Activated CD8-positive, alpha-beta T cell treated with anti-CD3 and anti-CD28 coated beads for 36 hours (primary cell): Measurements from ENCODE around the gene RECQL5. TPM values are rescaled to one million over a fixed set of nuclear protein-coding genes. Genes with fewer than 3 reads are reported as not detected.

ENCODE experiments used
- ATAC-seq: fragments of 200-7000 bp; cut with Tn5 transposase; one replicate; pipeline ENCODE4 v1.10.0; 2021; ENCODE audit warnings: mild to moderate bottlenecking, moderate library complexity
- CTCF ChIA-PET: fragments of 350-600 bp; sonication (Branson Sonifier 250); formaldehyde crosslinking; loops from one replicate; lab custom pipeline; 2021; ENCODE audit warnings: antibody characterized with exemption; lab: Charles Lee
- POLR2A ChIA-PET: fragments of 350-600 bp; sonication (Branson Sonifier 250); formaldehyde crosslinking; loops from one replicate; lab custom pipeline; 2021; ENCODE audit warnings: antibody characterized with exemption; lab: Charles Lee
- DNase-seq: peaks from one replicate; pipeline ENCODE4 v3.0.0-alpha.2; 2020
- H3K27ac Mint-ChIP-seq: one replicate; pipeline ENCODE4 v1.8.0; 2021; ENCODE audit warnings: mild to moderate bottlenecking, mixed read lengths
- H3K27me3 Mint-ChIP-seq: one replicate; pipeline ENCODE4 v1.8.0; 2021; ENCODE audit warnings: mixed read lengths
- H3K36me3 Mint-ChIP-seq: one replicate; pipeline ENCODE4 v1.8.0; 2021; ENCODE audit warnings: low read depth, mixed read lengths
- H3K4me1 Mint-ChIP-seq: one replicate; pipeline ENCODE4 v1.8.0; 2021; ENCODE audit warnings: low read depth, mixed read lengths
- H3K4me3 Mint-ChIP-seq: one replicate; pipeline ENCODE4 v1.8.0; 2021; ENCODE audit warnings: mild to moderate bottlenecking, moderate library complexity, mixed read lengths
- H3K9me3 Mint-ChIP-seq: one replicate; pipeline ENCODE4 v1.8.0; 2021; ENCODE audit warnings: mixed read lengths
- CTCF ChIP-seq: fragments of 200-600 bp; IDR thresholded peaks from one replicate; pipeline ENCODE4 v1.8.0; 2022; ENCODE audit warnings: antibody characterized with exemption, mild to moderate bottlenecking
- intact Hi-C: fragments of 100-400 bp; cut with micrococcal nuclease; formaldehyde crosslinking; loops from one replicate; pipeline ENCODE4 v1.10.0; 2022
- total RNA-seq, 2 experiments: library from RNA; stranded (reverse); gene quantifications; one replicate each; pipeline ENCODE4 v1.2.3, GENCODE V29; 2021

Gene RECQL5
- total RNA-seq, 2 experiments from 2014 or later: 33.3 to 34.2 TPM

GRCh38 chr17:75683583-75683982 is 16.6 kb upstream of the RECQL5 start:
- ChIA-PET POLR2A (interaction anchor here (0.7 to 1.5 kb wide), 4 partner anchors 10 to 29 kb away, joined by 3 read pairs; partner anchors contain the start of genes RECQL5 and SAP30BP), CTCF (interaction anchor here (1.2 to 25.7 kb wide), 7 partner anchors 8 to 70 kb away, joined by 4 to 347 read pairs (median 4); no protein-coding TSS in a partner anchor)
- peaks cover 44% of the 10 kb centered on the region for H3K4me1 Mint-ChIP-seq
- ATAC-seq (peak; percentile 59), DNase-seq (peak; percentile 21)
- no peak overlapping the region for H3K4me3 Mint-ChIP-seq
- intact Hi-C loops: no loop called here
- no peaks in the 10 kb centered on the region for H3K9me3 Mint-ChIP-seq
- H3K36me3 Mint-ChIP-seq: peaks cover 26% of the 10 kb centered on the region
- peak overlapping the region; percentile 78 for H3K27ac Mint-ChIP-seq
- TF ChIP-seq CTCF: no peak
- no peaks in the 10 kb centered on the region for H3K27me3 Mint-ChIP-seq

- ChIA-PET CTCF (interaction anchor here (1.6 to 25.7 kb wide), 4 partner anchors 28 to 72 kb away, joined by 6 to 347 read pairs (median 8); partner anchors contain the start of gene SMIM5), POLR2A (interaction anchor here (3.4 kb wide), 1 partner anchor 14 kb away, joined by 17 read pairs; the partner anchor contains the start of genes RECQL5 and SAP30BP)
- no peak overlapping the region for H3K4me3 Mint-ChIP-seq
- peaks cover 36% of the 10 kb centered on the region for H3K4me1 Mint-ChIP-seq
- H3K9me3 Mint-ChIP-seq: no peaks in the 10 kb centered on the region
- H3K36me3 Mint-ChIP-seq: peaks cover 24% of the 10 kb centered on the region
- ATAC-seq: no peak
- no peak for DNase-seq
- no peak for TF ChIP-seq CTCF
- H3K27me3 Mint-ChIP-seq: no peaks in the 10 kb centered on the region
- peak overlapping the region; percentile 25 for H3K27ac Mint-ChIP-seq
- intact Hi-C loops: no loop called here
Observed at GRCh38 chr17:75681289-75681688, 14.3 kb upstream of the RECQL5 start.

GRCh38 chr17:75680431-75680830 is 13.5 kb upstream of the RECQL5 start:
- ATAC-seq: no peak
- no peak for DNase-seq
- intact Hi-C loops: no loop called here
- peaks cover 35% of the 10 kb centered on the region for H3K4me1 Mint-ChIP-seq
- TF ChIP-seq CTCF: no peak
- CTCF ChIA-PET: interaction anchor here (1.7 to 25.7 kb wide), 3 partner anchors 27 to 67 kb away, joined by 7 to 347 read pairs (median 10); partner anchors contain the start of gene SMIM5
- no peak overlapping the region for H3K4me3 Mint-ChIP-seq
- POLR2A ChIA-PET: interaction anchor here (1.3 to 3.4 kb wide), 2 partner anchors 9 to 13 kb away, joined by 3 to 17 read pairs; partner anchors contain the start of genes RECQL5 and SAP30BP
- no peaks in the 10 kb centered on the region for H3K27me3 Mint-ChIP-seq
- H3K9me3 Mint-ChIP-seq: no peaks in the 10 kb centered on the region
- peaks cover 25% of the 10 kb centered on the region for H3K36me3 Mint-ChIP-seq
- peak overlapping the region; percentile 13 for H3K27ac Mint-ChIP-seq

GRCh38 chr17:75679706-75680211 is 12.8 kb upstream of the RECQL5 start:
- DNase-seq: no peak
- ATAC-seq: no peak
- H3K36me3 Mint-ChIP-seq: peaks cover 27% of the 10 kb centered on the region
- no peaks in the 10 kb centered on the region for H3K9me3 Mint-ChIP-seq
- ChIA-PET POLR2A (interaction anchor here (1.3 to 3.4 kb wide), 2 partner anchors 9 to 13 kb away, joined by 3 to 17 read pairs; partner anchors contain the start of genes RECQL5 and SAP30BP), CTCF (interaction anchor here (1.4 to 25.7 kb wide), 3 partner anchors 9 to 68 kb away, joined by 3 to 347 read pairs (median 10); partner anchors contain the start of gene SMIM5)
- intact Hi-C loops: no loop called here
- no peak overlapping the region for H3K4me3 Mint-ChIP-seq
- peaks cover 30% of the 10 kb centered on the region for H3K4me1 Mint-ChIP-seq
- H3K27me3 Mint-ChIP-seq: no peaks in the 10 kb centered on the region
- TF ChIP-seq CTCF: no peak
- H3K27ac Mint-ChIP-seq: no peak overlapping the region

DNA sequence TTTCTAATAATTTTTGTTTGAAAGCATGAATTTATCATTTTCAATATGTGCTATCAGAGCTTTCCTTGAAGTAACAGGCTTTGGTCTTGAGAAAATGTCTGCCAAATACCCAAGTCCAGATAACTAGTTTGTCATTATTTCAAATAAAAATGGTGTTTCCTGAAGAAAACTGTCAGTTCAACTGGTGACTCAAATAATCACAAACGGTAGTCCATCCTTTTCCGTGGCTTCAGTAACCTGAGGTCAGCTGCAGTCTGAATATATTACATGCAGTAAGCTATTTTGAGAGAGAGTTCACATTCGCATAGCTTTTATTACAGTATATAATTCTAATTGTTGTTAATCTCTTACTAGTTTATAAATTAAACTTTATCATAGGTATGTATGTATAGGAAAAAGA is 9.5 kb upstream of the RECQL5 start:
- Mint-ChIP-seq H3K4me1 (peaks cover 18% of the 10 kb centered on the region), H3K9me3 (no peaks in the 10 kb centered on the region), H3K36me3 (peaks cover 30% of the 10 kb centered on the region), H3K27ac (no peak overlapping the region), H3K27me3 (no peaks in the 10 kb centered on the region), H3K4me3 (no peak overlapping the region)
- intact Hi-C loops: no loop called here
- no peak for ATAC-seq
- POLR2A ChIA-PET: interaction anchor here (0.6 to 1.5 kb wide), 3 partner anchors 12 to 73 kb away, joined by 3 to 4 read pairs (median 3); no protein-coding TSS in a partner anchor
- DNase-seq: no peak
- CTCF ChIA-PET: interaction anchor here (1.2 to 25.7 kb wide), 4 partner anchors 12 to 77 kb away, joined by 5 to 347 read pairs (median 17); no protein-coding TSS in a partner anchor
- TF ChIP-seq CTCF: no peak
